K562 (cell line): ENCODE data around the gene PDE4D.

Experiments
- SMARCB1 ChIP-seq: IDR thresholded peaks from 2 replicates; pipeline ENCODE4 v1.6.1; 2011; ENCODE audit warnings: improper control_type of control experiment, low read depth; ENCODE audit not compliant: insufficient read length
- TCF7L2 ChIP-seq: fragments of 150-350 bp; IDR thresholded peaks from 2 replicates; pipeline ENCODE4 v1.6.1; 2016; ENCODE audit warnings: low read depth, mild to moderate bottlenecking, low read length, moderate library complexity
- ZEB2 ChIP-seq: fragments of 450-650 bp; IDR thresholded peaks from 2 replicates; pipeline ENCODE4 v1.6.1; 2016
- ZNF274 ChIP-seq: IDR thresholded peaks from 2 replicates; pipeline ENCODE4 v1.6.1; 2011; ENCODE audit warnings: low read depth, mild to moderate bottlenecking, low read length, moderate library complexity, borderline replicate concordance
- TF ChIP-seq, protein P1 (sequence below): fragments of 450-650 bp; conservative IDR thresholded peaks from 2 replicates; pipeline ENCODE4 v1.6.1; 2016; ENCODE audit warnings: missing genetic modification characterization, low read depth, mild to moderate bottlenecking, missing compliant biosample characterization, moderate library complexity

GRCh38 chr5:59842999-59843398, 50.5 kb downstream of the PDE4D start:
- TF ChIP-seq ZEB2 (no peak), TCF7L2 (no peak), SMARCB1 (no peak), ZNF274 (no peak)
- TF ChIP-seq, protein P1, sequence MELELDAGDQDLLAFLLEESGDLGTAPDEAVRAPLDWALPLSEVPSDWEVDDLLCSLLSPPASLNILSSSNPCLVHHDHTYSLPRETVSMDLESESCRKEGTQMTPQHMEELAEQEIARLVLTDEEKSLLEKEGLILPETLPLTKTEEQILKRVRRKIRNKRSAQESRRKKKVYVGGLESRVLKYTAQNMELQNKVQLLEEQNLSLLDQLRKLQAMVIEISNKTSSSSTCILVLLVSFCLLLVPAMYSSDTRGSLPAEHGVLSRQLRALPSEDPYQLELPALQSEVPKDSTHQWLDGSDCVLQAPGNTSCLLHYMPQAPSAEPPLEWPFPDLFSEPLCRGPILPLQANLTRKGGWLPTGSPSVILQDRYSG (tag) = no peak
